Fibroblast of skin of left quadriceps (primary cell): Measurements from ENCODE around the gene ATG101.
A peak's percentile ranks its signal among the peaks of the same experiment; 100 is the strongest.

ENCODE experiments used
- DNase-seq, 2 experiments: peaks; one replicate each; pipeline ENCODE4 v3.0.0-alpha.2; 2013; ENCODE audit warnings: low read depth in 2 of 2

Gene ATG101

GRCh38 chr12:52069327-52070184 is at the start of gene ATG101:
ATG101 (plus strand) TSS chr12:52069978; CDS start chr12:52073651, 3,673 bp downstream.
- DNase-seq, result peak; percentile 91 to 92

- no peak for DNase-seq
Observed at GRCh38 chr12:52020539-52021336, 49.0 kb upstream of the ATG101 start.

- DNase-seq, result no peak
Observed at GRCh38 chr12:52022841-52023181, 47.0 kb upstream of the ATG101 start.

- DNase-seq, result no peak
Observed at GRCh38 chr12:52023182-52023975, 46.4 kb upstream of the ATG101 start.

GRCh38 chr12:52023976-52024688 is 45.6 kb upstream of the ATG101 start:
- DNase-seq, result no peak

GRCh38 chr12:52024845-52025230 is 44.9 kb upstream of the ATG101 start:
- no peak for DNase-seq

- no peak for DNase-seq
Observed at GRCh38 chr12:52026263-52026662, 43.5 kb upstream of the ATG101 start.

GRCh38 chr12:52027085-52027843 is 42.5 kb upstream of the ATG101 start:
- DNase-seq, result no peak

- DNase-seq, result no peak
Observed at GRCh38 chr12:52029685-52030084, 40.1 kb upstream of the ATG101 start.

- DNase-seq, result no peak
Observed at GRCh38 chr12:52032446-52032803, 37.4 kb upstream of the ATG101 start.

GRCh38 chr12:52032804-52033445 is 36.9 kb upstream of the ATG101 start:
- peak; percentile 86 for DNase-seq

- DNase-seq, result no peak
Observed at GRCh38 chr12:52033446-52034140, 36.2 kb upstream of the ATG101 start.

- DNase-seq, result no peak
Observed at GRCh38 chr12:52035190-52035589, 34.6 kb upstream of the ATG101 start.

- DNase-seq, result no peak
Observed at GRCh38 chr12:52035926-52036325, 33.9 kb upstream of the ATG101 start.

- peak in 1 of 2 experiments; percentile 56 for DNase-seq
Observed at GRCh38 chr12:52036587-52037171, 33.1 kb upstream of the ATG101 start.

GRCh38 chr12:52037248-52037861 is 32.4 kb upstream of the ATG101 start:
- no peak for DNase-seq

- no peak for DNase-seq
Observed at GRCh38 chr12:52038447-52038846, 31.3 kb upstream of the ATG101 start.

GRCh38 chr12:52041035-52041434 is 28.7 kb upstream of the ATG101 start:
- no peak for DNase-seq

- DNase-seq, result no peak
Observed at GRCh38 chr12:52041695-52042123, 28.1 kb upstream of the ATG101 start.
